GM12875 (cell line): ENCODE measurements around the gene AKTIP.

Experiments used
- H3K4me3 ChIP-seq: one replicate; pipeline ENCODE4 v1.5.1; 2011; ENCODE audit warnings: low read depth, low read length, control low read depth
- TF ChIP-seq, protein P1 (sequence below): IDR thresholded peaks from 2 replicates; pipeline ENCODE4 v1.5.1; 2011; ENCODE audit warnings: low read depth, mild to moderate bottlenecking, control low read depth, inconsistent platforms, low read length, moderate library complexity, borderline replicate concordance; ENCODE audit not compliant: insufficient read depth

AKTIP gene

DNA sequence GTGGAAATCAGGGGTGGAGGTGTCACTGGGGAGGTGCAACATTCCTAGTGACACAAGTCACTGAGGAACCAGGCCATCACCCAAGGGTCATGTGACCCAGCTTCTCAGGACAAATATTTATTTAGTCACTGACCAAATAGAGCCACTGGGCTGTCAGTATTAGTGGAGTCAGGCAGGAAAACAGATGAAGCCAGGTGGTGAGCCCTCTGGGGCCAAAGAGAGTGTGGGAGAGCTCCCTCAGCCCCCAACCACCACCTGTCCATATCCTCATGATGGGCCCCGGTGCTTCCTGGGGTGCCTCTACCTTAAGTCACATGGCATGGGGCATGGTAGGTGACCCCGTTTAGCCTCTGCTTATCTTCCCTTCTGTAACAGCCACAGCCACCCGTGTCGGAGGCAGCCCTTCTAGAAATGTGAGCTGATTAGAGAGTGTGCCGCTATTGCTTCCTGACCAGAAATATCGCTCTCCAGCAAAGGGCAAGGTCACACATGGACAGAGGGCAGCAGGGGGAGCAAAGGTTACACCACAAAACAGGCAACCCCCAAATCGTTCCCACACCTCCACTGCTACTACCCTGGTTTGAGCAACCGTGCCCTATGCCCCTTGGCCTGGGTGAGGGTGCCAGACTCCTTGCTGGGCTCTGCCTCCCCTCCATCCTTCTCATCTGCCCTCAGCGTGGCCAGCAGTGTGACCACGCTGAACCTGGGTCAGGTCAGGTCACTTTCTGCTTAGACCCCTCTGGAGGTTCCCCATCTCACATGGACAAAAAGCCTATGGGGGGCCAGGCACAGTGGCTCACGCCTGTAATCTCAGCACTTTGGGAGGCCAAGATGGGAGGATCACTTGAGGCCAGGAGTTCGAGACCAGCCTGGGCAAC lies 8.6 kb upstream of the AKTIP start:
- H3K4me3 ChIP-seq: no peak overlapping the region
- TF ChIP-seq, protein P1, sequence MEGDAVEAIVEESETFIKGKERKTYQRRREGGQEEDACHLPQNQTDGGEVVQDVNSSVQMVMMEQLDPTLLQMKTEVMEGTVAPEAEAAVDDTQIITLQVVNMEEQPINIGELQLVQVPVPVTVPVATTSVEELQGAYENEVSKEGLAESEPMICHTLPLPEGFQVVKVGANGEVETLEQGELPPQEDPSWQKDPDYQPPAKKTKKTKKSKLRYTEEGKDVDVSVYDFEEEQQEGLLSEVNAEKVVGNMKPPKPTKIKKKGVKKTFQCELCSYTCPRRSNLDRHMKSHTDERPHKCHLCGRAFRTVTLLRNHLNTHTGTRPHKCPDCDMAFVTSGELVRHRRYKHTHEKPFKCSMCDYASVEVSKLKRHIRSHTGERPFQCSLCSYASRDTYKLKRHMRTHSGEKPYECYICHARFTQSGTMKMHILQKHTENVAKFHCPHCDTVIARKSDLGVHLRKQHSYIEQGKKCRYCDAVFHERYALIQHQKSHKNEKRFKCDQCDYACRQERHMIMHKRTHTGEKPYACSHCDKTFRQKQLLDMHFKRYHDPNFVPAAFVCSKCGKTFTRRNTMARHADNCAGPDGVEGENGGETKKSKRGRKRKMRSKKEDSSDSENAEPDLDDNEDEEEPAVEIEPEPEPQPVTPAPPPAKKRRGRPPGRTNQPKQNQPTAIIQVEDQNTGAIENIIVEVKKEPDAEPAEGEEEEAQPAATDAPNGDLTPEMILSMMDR: no peak

DNA sequence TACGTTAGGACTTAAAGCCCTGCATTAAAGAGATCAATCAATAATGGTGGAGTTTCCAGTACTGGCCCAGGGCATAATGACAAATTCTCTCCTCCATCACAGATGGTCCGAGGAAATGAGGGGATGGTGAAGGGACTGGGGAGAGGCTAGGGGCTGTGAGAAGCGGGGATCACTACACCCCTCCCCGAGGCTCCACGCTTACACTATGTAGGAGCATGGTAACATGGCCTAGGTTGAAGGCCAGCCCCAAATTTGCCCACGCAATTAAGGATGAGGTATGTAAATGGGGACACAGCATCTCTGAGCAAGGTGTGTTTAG lies 8.0 kb upstream of the AKTIP start:
- TF ChIP-seq, protein P1: no peak
- no peak overlapping the region for H3K4me3 ChIP-seq

DNA sequence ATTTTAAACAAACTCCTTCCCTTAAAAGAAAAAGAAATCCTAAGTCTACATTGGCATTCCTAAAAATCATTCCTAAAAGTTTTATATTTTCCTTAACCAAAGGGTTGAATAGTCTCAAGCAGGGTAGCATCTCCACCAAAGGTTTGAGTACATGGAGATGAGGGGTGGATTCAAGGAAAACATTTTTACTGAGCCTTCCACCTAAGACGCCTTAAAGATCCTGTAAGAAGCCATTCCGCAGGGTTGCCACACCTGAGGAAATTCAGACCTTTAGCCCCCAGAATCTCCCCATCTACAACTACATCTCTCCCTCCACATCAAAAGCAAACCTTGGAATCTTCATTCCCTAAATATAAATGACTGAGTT lies 7.7 kb upstream of the AKTIP start:
- H3K4me3 ChIP-seq: no peak overlapping the region
- TF ChIP-seq, protein P1: no peak

DNA sequence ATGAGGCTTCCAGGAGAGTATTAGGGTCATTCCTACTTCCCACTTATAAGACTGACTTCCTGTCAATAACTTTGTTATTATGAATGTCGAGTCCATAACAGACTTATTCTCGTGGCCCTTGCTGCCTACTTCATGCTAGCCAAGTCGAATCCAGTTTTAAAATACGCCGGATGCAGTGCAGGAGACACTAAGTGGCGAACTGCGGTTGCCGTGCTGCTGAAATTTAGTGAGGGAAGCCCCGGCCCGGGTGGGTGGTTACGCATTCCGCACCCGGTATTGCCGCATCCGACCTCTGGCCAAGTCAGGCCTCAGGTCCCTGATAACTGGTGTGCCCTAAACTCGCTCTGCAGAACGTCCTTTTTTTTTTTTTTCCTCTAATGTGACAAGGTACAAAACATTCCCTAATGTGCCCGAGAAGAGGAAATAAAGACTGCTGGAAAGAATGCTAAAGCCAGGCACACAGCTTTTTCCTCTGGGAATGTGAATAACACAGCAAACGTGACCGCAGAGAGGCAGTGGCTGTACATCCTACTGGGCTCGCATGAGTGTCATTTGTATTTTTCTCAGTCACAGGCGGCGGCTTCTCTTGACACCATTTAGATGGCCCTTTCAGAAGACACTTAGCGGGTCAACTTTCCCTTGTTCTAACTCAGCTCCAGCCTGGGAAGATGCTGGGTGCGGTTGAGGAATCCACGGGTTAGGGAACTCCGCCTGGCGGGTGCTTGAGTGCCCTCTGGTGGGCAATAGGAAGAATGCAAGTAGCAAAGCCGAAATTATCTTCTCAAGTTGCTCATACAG lies 7.1 kb upstream of the AKTIP start:
- TF ChIP-seq, protein P1: peak; percentile 86
- H3K4me3 ChIP-seq: no peak overlapping the region

DNA sequence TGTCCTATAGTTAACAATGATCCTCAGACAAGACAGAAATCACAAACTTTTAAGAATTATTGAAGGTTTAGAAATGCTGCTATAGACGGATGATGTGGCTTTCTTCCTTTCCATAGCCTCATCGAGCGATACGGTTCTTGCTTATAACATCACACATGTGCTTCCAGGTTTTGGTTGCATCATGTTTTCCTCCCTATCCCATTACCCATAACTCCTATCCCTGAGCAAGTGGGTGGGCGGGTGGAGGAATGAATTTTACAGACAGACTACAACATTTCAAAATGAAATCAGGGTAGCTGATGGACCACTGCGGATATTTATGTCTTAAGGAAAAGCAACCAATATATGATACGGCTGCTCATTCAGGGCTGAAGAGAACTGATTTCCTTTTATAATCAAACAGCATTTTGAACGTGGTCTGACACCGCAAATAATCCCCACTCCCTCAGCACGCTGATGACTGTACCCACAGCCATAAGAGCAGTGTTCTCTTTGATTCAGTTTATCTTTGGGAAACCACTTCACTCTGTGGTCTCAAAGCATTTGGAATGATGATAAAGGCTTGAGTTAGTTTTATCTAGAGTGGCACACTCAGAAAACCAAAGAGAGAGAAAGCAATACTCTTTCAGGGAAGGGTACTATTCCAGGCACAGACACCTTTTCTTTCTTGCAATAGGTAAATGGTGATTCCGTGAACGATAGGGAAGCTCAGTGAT lies 4.6 kb upstream of the AKTIP start:
- TF ChIP-seq, protein P1: no peak
- H3K4me3 ChIP-seq: no peak overlapping the region

DNA sequence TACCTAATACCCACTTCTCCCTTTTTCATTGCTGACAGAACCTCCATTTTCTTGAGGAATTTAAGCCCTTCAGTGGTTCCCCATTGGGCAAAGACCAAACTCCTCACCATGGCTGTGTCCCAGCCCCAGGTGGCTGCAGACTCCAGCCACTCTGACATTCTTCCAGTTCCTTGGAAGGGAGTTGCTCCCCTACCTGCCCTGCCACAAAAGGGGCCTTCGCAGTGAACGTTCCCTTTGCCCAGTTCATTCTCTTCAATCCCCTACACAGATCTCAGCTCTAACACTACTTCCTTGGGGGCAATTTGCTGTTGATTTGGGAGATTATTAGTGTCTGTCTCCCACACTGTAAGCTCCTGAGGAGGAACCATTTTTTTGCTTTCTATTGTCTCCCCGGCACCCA lies 3.2 kb upstream of the AKTIP start:
- TF ChIP-seq, protein P1: no peak
- H3K4me3 ChIP-seq: no peak overlapping the region
